HS-27A (cell line): ENCODE results near the gene LRTM1.

Experiments
- DNase-seq: peaks from one replicate; pipeline ENCODE4 v3.0.0-alpha.2; 2012; ENCODE audit warnings: low read depth, missing footprints

LRTM1 gene

DNA sequence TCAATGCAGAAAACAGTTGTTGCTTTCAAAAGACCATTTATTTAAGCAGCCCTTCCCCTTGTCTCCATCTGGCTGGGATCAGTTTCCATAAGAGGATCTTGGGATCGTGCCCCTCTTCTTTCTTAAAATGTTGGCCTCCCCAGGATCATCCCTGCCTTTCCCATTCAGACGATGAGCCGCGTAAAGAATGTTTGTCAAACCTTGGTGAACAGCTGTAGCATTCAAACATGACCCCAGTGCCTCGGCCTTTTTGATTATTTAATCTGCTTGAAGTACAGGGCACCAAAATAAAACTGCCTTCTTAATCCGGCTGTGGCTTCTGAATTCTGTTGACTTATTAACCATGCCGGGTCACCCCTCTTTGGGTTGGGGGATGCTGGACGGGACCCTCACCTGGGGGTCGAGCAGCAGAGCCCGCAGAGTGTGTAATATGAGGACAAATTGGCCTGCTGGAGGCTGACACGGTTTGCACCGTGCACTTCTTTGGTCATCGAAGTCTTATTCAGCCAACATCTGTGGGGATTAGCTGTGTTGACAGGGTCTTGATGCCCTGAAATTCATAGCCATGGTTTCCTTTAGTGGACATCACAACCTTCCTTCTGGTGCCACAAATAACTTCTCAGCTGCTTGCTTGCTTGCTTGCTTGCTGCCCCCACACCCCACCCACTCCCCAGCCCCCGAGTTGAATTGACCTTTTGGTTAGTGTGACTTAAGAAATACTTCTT, at the start of gene LRTM1:
TSS of gene LRTM1 (minus strand) at position 14 of the 725 bp plus-strand sequence. CDS start 148 bp downstream, outside the sequence.
- no peak for DNase-seq

DNA sequence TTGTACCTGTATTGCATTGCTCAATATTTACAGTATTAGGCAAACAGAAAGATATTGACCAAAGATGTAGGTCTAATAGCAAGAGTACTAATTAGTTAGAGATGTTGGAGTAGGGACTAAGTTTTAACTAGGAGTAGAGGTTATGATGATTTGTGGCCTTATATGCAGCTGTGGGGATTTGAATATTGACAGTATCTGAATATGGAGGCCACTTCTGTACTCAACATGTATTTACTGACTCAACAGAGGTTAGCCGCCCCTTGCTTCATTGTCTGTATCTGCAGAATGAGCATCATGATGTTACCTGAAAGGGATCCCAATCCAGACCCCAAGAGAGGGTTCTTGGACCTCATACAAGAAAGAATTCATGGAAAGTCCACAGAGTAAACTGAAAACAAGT, 49.6 kb upstream of the LRTM1 start:
- DNase-seq, result no peak

DNA sequence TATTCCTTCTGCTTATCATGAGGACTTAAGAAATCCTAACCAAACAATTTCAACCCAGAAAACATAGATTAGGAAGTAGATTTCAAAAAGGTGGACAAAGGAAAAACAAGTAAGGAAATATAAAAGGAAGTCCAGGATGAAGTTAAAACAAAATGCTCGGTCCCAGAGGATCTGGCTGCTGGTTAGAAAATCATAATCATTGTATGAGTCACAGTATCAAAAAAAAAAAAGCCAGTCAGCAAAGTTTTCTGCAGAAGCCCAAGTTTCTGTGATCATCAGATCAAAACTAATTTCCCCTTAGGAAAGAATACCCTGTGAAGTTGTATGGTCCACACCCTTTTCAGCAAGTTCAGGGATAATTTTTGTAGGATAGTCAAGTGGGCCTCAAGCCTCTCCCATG, 43.0 kb upstream of the LRTM1 start:
- DNase-seq, result no peak

DNA sequence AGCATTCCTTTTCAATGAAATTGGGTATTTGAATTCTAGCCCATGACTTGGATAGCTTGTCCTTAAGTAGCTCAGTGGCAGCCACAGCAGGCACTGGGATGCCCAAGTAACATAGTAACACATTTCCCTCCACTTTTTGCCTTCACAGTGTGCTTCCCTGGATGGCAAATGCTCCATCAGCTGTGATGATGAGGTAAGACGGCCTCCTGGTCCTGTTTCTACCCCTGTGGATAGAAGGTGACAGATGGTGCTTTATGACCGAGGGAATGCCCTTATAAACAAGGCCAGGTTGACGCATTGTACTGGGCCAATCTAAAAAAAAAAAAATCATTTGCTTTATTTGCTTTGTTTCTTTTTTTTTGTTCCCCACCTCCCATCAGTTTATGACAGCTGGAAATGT, 41.8 kb upstream of the LRTM1 start:
- DNase-seq, result no peak

DNA sequence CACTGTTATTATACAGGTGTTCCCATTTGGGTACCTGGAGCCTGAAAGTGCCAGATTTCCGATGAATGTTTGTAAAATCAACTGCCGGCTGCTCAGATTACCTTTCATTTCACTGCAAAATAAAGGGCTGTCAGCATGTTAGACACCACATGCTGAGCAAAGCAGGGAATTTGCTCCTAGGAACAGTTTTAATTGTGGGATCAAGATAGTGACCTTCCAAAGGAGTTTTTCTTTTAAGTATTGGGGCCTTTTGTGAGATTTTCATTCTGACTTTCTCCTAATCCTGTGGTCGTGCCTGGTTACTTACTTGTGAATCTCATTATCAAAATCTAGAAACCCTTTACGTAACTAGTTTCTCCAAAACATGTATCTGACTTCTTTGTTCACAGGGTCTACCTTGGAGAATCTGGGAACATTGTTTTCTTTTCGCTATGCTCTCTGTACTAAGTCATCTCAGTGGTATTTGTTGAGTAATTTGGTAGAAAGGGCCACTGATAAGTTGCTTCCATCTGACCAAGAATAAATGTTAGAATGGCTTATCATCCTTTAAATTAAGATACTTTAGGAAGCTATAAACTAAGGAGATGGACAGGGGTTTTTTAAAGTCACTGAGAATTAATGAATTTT, 40.8 kb upstream of the LRTM1 start:
- DNase-seq, result no peak

DNA sequence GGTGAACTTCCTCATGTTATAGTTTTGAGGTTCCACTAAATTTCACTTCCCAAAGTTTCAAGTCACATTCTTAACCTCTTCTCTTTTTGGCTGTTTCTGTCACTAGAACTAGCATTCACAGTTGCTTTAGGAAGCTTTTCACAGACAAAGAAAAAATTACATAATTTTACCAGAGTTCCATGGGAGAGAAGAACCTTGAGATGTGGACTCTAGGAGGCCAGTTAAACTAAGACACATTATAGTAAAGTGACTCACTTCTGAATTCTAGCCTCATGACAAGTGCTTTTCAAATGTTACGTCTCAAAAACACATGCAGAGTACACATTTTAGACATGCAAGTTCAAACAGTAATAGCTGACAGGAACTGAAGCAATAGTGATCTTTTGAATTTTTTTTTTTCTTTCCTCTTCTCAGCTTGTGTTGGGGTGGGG, 39.9 kb upstream of the LRTM1 start:
- no peak for DNase-seq

DNA sequence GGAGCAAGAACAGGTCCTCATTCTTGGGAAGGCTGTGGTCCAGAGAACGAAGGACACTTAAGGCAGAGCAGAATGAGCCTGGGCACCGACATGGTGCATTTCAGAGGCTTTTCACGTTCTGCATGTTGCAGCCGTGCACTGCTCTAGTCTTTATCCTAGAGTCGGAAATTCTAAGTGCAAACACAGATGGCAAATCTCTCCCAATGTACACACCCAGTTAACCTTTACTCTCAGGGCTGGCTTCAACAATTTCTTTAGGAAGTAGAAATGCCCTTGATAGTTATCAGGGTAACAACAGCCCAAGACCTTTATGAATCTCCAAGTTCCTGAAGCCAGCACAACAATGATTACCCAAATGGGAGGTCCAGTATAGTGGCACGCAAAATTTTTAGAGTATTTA, 39.1 kb upstream of the LRTM1 start:
- no peak for DNase-seq

DNA sequence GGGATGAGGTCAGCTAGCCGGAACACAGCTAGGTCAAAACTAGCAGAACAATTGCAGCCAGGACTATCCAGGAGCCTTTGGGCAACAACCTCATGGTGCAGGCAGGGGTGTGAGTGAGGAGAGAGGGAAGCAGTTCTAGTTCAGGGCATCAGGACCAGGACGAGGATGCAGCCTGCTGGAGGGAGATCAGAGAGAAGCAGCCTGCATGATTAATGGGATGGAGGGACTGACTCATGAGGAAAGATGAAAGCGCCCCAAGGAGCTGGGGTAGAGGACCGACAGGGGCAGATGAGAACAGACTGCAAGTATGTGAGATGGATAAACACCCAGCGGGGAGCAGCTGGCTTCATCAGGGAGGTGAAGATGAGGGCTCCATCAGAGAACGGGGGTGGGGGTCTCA, 37.9 kb upstream of the LRTM1 start:
- DNase-seq, result no peak

DNA sequence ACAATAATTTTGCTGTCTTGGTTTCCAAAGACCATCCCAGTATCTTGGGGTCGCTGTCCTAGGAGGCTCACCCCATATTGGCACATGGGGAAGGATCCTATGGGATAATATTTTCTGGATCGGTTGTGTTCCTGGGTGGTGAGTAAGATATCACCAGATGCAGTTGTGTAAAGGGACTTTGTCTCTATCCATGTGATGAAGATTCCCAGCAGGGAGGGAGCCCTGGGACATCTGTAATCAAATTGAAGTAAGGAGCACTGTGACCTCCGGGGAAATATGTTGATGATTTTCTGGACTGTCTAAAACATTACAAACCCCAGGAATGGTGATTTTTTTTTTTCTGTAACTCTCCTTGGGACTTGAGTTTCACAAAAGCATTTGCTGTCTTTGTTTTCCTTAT, 36.2 kb upstream of the LRTM1 start:
- DNase-seq, result no peak

DNA sequence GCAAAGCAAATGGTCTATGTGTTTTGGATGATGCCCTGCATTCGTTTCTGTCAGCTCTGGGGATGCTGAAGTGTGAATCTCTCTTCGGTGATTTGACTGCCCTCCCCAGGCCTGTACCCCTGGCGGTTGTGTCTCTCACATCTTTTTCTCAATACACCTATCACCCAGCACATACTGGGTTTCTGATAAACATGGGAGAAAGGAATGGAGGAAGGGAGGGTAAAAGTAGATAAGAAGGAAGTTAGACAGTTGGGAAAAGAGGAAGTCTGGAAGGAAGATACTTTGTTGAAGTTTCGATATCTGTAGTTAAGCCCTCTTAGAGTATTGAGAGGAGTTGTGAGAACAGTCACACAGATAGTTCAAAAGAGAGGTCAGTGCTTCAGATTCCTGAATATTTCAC, 35.8 kb upstream of the LRTM1 start:
- DNase-seq, result no peak

DNA sequence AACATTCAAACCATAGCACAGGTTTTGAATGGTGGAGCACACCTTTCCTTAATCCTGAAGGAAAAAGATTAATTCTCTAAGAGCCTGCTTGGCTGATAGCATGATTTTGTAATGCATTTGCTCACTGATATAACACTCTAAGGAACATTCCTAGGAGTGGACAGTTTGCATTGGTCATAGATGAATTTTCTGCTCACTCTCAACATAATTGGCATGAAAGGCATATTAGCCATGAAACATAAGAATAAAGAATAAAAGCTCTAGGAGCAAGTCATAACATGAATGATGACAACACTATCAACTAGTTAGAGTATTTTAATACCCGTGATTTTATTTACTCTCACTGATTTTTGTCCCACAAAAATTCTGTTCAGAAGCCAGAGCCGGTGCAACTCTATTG, 34.3 kb upstream of the LRTM1 start:
- DNase-seq, result no peak

DNA sequence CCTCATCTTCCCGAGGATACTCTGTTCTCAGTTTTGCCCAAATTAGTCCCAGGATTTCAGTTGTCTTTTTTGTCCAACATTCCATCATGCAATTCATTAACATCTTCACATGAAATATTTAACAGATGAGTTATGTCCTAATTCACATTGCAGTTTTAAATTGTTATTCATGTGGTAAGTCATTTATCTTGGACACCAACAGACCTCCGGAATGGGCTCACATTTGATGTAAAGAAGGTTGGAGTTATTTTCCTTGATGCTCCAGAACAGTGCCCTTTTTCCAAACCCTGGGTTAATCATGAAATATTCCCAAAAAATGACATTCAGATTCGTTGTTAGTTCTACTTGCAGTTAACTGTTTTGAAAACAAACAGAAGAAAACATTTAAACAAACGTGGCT, 32.8 kb upstream of the LRTM1 start:
- DNase-seq, result no peak

DNA sequence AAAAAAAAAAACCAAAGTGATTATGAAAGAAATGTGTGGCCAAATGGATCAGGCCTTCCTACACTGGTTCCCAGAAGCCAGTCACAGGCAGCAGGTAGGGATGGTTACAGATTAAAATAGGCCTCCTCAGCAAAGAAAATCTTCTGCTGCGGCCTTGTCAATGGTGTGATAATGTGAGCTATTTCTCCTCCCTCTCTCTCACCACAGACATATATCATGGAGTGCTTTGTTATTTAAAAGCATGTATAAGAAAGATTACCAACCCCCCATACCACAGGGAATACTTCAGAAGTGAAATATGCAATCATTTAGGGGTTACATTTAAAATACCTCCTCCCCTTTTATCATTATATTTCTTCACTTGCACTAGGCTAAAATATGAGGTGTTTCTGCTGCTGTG, 32.2 kb upstream of the LRTM1 start:
- no peak for DNase-seq

DNA sequence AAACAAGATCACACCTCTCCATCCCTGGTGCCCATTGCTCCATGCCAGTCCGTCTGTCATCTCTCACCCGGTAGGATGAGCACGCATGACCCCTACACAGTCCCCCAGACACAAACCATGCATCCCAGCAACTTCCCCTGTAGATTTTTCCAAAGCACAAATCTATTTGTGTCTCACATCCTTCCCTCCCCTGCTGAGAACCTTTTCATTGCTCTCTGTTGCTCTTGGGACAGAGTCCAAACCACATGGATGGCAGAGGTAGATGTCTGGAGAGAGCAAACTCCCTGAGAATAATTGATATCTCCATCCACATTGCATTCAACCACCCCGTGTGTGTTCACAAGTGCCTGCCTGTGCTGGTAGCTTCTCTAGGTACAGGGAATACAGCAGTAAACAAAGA, 29.9 kb upstream of the LRTM1 start:
- no peak for DNase-seq

DNA sequence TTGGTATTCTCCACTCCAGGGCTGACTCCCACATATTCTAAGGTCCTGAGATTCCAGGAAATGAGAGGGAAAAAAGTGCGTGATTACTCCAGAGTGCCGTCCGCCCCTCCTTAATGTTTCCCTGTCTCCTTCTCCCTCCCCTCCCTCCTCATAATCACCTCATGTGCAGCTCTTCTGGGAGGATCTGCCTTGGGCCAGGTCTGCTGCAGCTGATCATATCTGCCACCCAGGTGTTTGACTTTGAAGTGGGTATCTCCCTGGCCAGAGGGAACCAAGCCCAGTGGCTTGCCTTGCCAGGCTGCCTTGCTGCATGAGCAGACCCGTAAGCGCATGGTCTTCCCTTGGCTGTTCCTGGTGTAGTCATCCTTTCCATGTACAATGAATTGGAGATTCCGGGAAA, 28.1 kb upstream of the LRTM1 start:
- DNase-seq, result no peak

DNA sequence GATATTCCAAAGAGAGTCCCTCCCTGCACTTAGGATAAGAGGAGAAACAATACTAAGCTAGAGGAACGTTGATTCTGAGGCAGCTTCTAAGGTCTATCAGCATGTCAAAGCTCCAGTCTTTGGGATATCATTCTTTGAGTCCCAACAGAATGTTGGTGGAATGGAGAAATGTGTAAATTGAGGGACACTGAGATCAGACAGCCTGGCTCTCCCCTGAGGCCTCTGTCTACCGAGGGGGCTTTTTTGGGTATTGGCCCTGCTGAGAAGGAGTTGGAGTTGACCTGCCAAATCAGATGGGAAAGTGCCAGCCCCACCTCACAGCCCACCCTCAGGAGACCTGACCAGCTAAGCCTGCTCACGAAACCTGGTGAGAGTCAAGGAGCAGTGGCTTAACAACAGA, 27.6 kb upstream of the LRTM1 start:
- no peak for DNase-seq

DNA sequence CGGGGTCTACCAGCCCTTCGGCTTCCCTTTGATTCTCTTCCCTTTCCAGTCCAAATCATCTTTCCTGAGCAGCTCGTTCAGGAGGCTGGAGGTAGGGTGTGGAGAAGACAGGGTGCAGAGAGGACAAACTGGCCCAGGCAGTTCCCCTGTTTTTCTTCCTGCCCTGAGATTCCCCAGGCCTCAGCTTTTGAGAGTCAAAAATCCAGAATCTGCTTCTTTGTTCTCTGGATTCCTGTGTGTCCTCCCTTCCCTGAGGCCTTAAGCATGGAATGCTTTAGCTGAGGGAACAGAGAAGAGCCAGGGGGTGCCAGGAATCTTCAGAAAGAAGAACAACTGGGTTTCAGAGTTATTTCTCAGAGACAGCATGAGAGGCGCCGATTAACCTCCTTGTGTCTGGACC, 26.7 kb upstream of the LRTM1 start:
- no peak for DNase-seq

DNA sequence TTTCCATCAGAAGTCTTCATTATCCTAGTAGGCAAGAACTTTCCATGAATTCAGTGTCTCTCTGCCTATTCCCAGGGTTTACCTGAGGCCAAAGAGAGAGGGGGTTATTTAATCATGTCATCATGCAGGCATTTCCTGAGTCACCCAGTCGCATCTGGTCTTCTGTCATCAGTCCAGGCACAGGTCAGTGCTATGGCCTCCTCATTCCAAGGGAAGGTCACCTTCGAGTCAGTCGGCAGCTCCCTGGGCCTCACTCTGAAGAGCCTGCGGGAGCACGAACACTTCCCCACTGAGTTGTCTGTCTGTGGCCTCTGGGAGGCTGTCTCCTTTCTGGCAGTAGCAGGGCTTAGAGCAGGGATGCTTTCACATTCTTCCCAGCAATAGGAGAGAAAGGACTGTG, 26.2 kb upstream of the LRTM1 start:
- DNase-seq, result peak; percentile 59

DNA sequence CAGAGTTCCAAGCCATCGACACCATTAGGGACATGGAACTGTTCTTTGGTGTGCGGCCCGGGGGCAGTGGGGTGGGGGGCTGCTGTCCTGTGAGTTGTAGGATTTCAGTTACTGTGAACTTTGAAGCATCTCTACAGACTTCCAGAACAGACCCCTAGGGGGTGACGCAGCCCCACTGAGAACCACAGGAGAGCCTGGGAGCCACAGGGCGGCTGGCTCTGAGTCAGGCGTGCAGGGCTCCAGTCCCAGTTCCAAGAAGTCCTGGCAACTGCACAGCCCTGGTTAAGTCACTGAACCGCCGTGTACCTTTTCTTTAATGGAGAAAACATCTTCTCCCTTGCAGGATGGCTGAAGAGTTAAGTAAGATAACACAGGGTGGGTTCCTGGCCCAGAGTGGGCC, 23.5 kb upstream of the LRTM1 start:
- DNase-seq, result peak; percentile 76

DNA sequence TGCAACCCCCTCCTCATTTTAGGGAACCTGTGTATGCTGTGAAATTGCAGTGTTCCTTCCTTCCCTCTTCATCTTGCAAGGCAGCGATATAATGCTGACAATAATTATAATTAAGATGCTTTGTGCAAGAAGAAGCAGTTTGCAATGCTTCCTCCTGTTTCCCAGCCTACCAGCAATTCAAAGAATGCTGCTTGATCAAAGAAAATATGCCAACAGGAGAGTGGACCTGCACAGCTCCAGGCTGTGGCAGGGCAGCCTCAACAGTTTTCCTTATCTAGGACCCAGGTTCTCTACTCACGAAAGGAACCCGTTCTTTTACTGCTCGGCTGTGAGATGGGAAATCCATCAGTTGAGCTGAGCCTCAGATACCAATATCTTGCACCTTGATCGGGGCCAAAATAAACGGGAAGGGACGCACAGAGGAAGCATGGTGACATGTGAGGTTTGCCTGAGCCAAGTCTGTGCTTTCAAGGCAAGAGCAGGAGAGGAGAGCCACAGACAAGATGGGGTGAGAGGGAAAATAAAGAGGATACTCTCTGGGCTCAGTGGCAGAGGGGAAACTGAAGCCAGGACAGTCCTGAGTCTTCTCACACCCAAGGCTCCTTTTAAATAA, 22.6 kb upstream of the LRTM1 start:
- no peak for DNase-seq

DNA sequence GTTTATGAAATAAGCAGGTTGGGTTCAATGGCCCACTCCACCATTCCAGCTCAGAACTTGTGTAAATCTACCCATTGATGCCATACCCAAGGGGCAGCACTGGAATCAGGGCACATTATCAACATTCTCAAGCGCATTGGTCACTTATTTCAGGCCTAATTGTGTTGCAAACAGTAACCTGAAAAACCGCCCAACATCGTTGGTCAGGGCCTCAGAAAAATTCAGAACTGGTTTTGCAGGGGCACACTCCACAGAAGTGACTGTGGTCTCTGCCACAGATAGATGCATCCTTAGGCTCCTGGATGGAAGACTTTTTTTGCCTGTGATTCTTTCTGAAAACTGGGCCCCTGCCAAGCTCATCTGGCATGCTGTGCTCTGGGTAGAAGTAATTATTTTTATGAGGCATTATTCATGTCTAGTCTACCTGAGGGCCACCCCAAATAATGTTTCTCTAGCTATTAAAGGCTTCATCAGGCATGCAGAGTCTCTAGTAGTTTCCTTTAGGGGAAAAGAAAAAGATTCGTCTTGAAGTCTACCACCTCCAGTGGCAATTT, 21.7 kb upstream of the LRTM1 start:
- DNase-seq, result no peak

DNA sequence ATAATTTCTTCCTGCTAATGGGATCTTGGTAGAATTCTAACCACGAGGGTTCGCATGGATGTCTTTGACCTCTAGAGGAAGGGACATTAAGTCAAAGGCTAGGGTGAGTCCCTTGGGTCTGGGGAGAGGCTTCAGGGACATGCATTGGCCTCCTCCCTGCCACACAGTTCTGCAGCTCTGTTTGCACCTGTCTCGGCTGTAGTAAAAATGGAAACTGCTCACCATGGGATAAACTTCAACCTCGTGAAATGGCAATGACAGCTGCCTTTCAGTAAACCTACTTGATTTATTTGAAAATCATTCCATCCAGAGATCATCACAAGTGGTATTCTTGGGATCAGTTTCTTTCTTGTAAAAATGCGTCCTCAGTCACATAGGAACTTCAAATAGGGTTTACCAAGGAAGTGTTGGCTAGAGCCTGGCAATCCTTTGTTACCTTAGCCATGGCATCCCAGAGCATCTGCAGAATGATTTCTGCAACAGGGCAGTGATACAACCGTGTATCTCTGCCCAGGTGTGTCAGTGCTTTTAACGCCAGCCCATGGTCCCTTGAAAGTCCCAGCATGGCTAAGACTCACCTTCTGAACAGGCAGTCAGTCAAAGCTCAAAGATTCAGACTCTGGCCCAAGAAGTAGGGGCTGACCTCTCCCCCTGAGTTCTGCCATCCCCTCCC, 14.0 kb upstream of the LRTM1 start:
- no peak for DNase-seq

DNA sequence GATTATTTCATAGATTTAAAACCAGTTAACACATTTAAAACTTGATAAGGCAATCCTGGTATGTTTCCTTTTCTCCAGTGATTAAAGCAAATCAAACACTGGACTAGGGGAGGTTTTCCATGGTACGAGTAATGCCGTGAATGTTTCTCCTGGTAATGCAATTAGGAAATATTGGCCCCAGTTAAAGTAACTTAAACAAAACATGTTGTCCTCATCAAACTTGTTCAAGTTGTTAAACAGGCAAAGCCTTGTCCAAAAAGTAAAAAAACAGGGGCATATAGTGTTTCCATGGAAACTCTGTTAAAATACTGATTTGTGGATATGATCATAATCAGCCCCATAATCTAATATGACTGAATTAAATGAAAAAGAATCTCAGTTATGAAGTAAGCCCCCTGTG, 13.1 kb upstream of the LRTM1 start:
- no peak for DNase-seq
